Mesenchymal stem cell (in vitro differentiated cells and primary cell): ENCODE data around the gene FMOD. TPM values are rescaled to one million over a fixed set of nuclear protein-coding genes. Genes with fewer than 3 reads are reported as not detected.

ENCODE experiments used
- DNase-seq: peaks from one replicate; pipeline ENCODE4 v3.0.0-alpha.2; 2013
- H2AFZ ChIP-seq: one replicate; pipeline ENCODE4 v1.6.1; 2013; ENCODE audit warnings: low read depth, mild to moderate bottlenecking, control low read depth, inconsistent platforms, low read length, moderate library complexity
- H2AK5ac ChIP-seq: 2 replicates; pipeline ENCODE4 v1.6.1; 2013; ENCODE audit warnings: low read length, moderate library complexity, mild to moderate bottlenecking, inconsistent platforms; ENCODE audit not compliant: severe bottlenecking
- H2BK120ac ChIP-seq: one replicate; pipeline ENCODE4 v1.6.1; 2013; ENCODE audit warnings: low read depth, mild to moderate bottlenecking, inconsistent platforms, low read length, moderate library complexity
- H2BK12ac ChIP-seq, 2 experiments: one replicate each; pipeline ENCODE4 v1.6.1; 2013; ENCODE audit warnings: inconsistent platforms in 2 of 2, low read length in 2 of 2, mild to moderate bottlenecking in 2 of 2, moderate library complexity in 2 of 2, control low read depth in 1 of 2
- H2BK15ac ChIP-seq: one replicate; pipeline ENCODE4 v1.6.1; 2013; ENCODE audit warnings: mild to moderate bottlenecking, low read depth, inconsistent platforms; ENCODE audit not compliant: poor library complexity, severe bottlenecking
- H2BK5ac ChIP-seq: 2 replicates; pipeline ENCODE4 v1.6.1; 2013; ENCODE audit warnings: low read depth, mild to moderate bottlenecking, low read length, control low read depth, inconsistent platforms; ENCODE audit not compliant: poor library complexity, severe bottlenecking
- H3K14ac ChIP-seq, 2 experiments: one replicate each; pipeline ENCODE4 v1.6.1; 2013; ENCODE audit warnings: inconsistent platforms in 2 of 2, low read length in 2 of 2, control low read depth in 1 of 2, mild to moderate bottlenecking in 1 of 2, moderate library complexity in 1 of 2
- H3K18ac ChIP-seq, 2 experiments: one replicate each; pipeline ENCODE4 v1.6.1; 2013; ENCODE audit warnings: inconsistent platforms in 2 of 2, low read length in 2 of 2, control low read depth in 1 of 2, low read depth in 1 of 2, mild to moderate bottlenecking in 1 of 2
- H3K23ac ChIP-seq, 2 experiments: one replicate each; pipeline ENCODE4 v1.6.1; 2013; ENCODE audit warnings: inconsistent platforms in 2 of 2, low read length in 2 of 2, mild to moderate bottlenecking in 2 of 2, moderate library complexity in 2 of 2, control low read depth in 1 of 2
- H3K27ac ChIP-seq: 2 replicates; pipeline ENCODE4 v1.5.1; 2013; ENCODE audit warnings: mild to moderate bottlenecking, moderate library complexity, low read length, control low read depth, inconsistent platforms; ENCODE audit not compliant: poor library complexity, severe bottlenecking
- H3K27me3 ChIP-seq, 2 experiments: 2 replicates each; pipeline versions ENCODE4 v1.6.1 to v1.7.0; 2013; ENCODE audit warnings: low read length in 2 of 2, mild to moderate bottlenecking in 2 of 2, moderate library complexity in 2 of 2, control low read depth in 1 of 2, inconsistent platforms in 1 of 2; ENCODE audit not compliant: control insufficient read depth in 1 of 2, insufficient read depth in 1 of 2
- H3K36me3 ChIP-seq, 2 experiments: 2 replicates each; pipeline versions ENCODE4 v1.6.1 to v1.7.0; 2013; ENCODE audit warnings: low read length in 2 of 2, control low read depth in 1 of 2, inconsistent platforms in 1 of 2, low read depth in 1 of 2, mild to moderate bottlenecking in 1 of 2; ENCODE audit not compliant: insufficient read depth in 2 of 2, control insufficient read depth in 1 of 2
- H3K4ac ChIP-seq, 2 experiments: one replicate each; pipeline ENCODE4 v1.6.1; 2013; ENCODE audit warnings: inconsistent platforms in 2 of 2, low read length in 2 of 2, mild to moderate bottlenecking in 2 of 2, moderate library complexity in 2 of 2, control low read depth in 1 of 2, low read depth in 1 of 2
- H3K4me1 ChIP-seq: 2 replicates; pipeline ENCODE4 v1.6.1; 2013; ENCODE audit warnings: low read depth, low read length, control low read depth; ENCODE audit not compliant: control insufficient read depth, insufficient read depth
- H3K4me2 ChIP-seq: 2 replicates; pipeline ENCODE4 v1.6.1; 2013; ENCODE audit warnings: low read length, mild to moderate bottlenecking, inconsistent platforms; ENCODE audit not compliant: poor library complexity, severe bottlenecking
- H3K4me3 ChIP-seq, 2 experiments: 2 replicates each; pipeline versions ENCODE4 v1.5.1 to v1.7.0; 2013; ENCODE audit warnings: low read length in 2 of 2, mild to moderate bottlenecking in 2 of 2, control low read depth in 1 of 2, low read depth in 1 of 2; ENCODE audit not compliant: insufficient read depth in 1 of 2
- H3K79me1 ChIP-seq: replicated peaks from 2 replicates; pipeline ENCODE4 v1.6.1; 2013; ENCODE audit warnings: mild to moderate bottlenecking, control low read depth, low read length, inconsistent platforms; ENCODE audit not compliant: poor library complexity, severe bottlenecking
- H3K9ac ChIP-seq: 2 replicates; pipeline ENCODE4 v1.7.0; 2013; ENCODE audit warnings: mild to moderate bottlenecking, low read length, moderate library complexity
- H3K9me3 ChIP-seq: 2 replicates; pipeline ENCODE4 v1.7.0; 2013; ENCODE audit warnings: mild to moderate bottlenecking, low read length; ENCODE audit not compliant: control insufficient read depth
- H4K8ac ChIP-seq: one replicate; pipeline ENCODE4 v1.6.1; 2013; ENCODE audit warnings: inconsistent platforms, mild to moderate bottlenecking, low read length, moderate library complexity
- H4K91ac ChIP-seq: one replicate; pipeline ENCODE4 v1.6.1; 2013; ENCODE audit warnings: mild to moderate bottlenecking, low read length, inconsistent platforms
- WGBS: methylation state at CpG from one replicate; pipeline ENCODE4 v1.1.7; 2013; ENCODE audit warnings: mixed read lengths; 5-methylcytosine and 5-hydroxymethylcytosine counted together
- polyA plus RNA-seq, 2 experiments: library from polyadenylated mRNA; stranded (reverse); fragments of 200-250 nt; gene quantifications; one replicate each; pipeline ENCODE4 v1.2.3, GENCODE V29; 2013

Gene FMOD
- 1.3 TPM for polyA plus RNA-seq (2013, experiment 1 of 2)
- polyA plus RNA-seq (2013, experiment 2 of 2), result 1.4 TPM

DNA sequence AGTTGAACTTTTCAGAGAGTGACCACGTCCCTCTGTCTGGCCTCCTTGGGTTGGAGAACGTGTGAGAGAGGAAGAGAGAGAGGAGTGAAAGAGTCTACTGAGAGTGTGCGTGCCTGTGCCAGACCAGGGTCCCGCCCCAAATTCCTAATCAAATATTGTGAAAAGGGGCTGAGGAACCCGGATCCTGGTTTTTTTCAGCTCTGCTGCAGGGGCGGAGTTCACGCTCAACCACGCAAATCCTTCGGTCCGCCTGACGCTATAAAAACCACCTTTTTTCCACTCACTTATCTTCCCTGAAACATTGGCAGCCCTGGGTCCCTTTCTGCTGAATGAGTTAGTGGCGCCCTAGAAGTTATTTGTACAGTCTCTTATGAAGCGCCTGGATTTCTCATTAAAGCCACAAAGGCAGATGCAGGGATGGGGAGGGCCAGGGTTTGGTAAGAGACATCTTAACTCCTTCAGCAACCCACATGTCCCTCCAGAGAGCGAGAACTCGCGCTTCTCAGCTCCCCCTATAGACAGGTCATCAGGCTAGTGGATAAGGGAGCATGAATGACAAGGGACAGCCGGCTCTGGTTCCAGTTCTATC lies at the start of gene FMOD:
Gene FMOD (minus strand): TSS at position 86 of the 589 bp plus-strand sequence. CDS start 2,852 bp downstream, outside the sequence.
- H3K4me1 ChIP-seq, result no peaks in the 10 kb centered on the region
- no peak within 1 kb of the TSS for H3K18ac ChIP-seq
- no peak within 1 kb of the TSS for H2AK5ac ChIP-seq
- no peak within 1 kb of the TSS for H3K27ac ChIP-seq
- H3K4me3 ChIP-seq, result peak within 1 kb of the TSS in 1 of 2 experiments; percentile 77
- H3K79me1 ChIP-seq, result no peaks in the 10 kb centered on the region
- no peak within 1 kb of the TSS for H3K23ac ChIP-seq
- peaks cover 0 to 24% of the 10 kb centered on the region in 2 experiments for H3K36me3 ChIP-seq
- H3K27me3 ChIP-seq, result peaks cover 0 to 86% of the 10 kb centered on the region in 2 experiments
- no peak within 1 kb of the TSS for H3K14ac ChIP-seq
- peak within 1 kb of the TSS; percentile 82 for H3K9ac ChIP-seq
- H3K9me3 ChIP-seq, result no peaks in the 10 kb centered on the region
- H4K8ac ChIP-seq, result no peak within 1 kb of the TSS
- H2BK12ac ChIP-seq, result peak within 1 kb of the TSS in 1 of 2 experiments; percentile 38
- no peak within 1 kb of the TSS for H3K4ac ChIP-seq
- 60% methylated on average over 14 of the region's 17 CpGs for WGBS
- H3K4me2 ChIP-seq, result no peak within 1 kb of the TSS
- H2BK15ac ChIP-seq, result peak within 1 kb of the TSS; percentile 26
- H4K91ac ChIP-seq, result peak within 1 kb of the TSS; percentile 31
- H2BK5ac ChIP-seq, result no peak within 1 kb of the TSS
- no peak within 1 kb of the TSS for H2BK120ac ChIP-seq
- H2AFZ ChIP-seq, result no peak within 1 kb of the TSS
- peak; percentile 24 for DNase-seq

GRCh38 chr1:203396595-203397194 lies 45.8 kb upstream of the FMOD start:
- Histone ChIP-seq H3K18ac (no peak overlapping the region), H3K4ac (no peak overlapping the region), H3K79me1 (no peaks in the 10 kb centered on the region), H3K36me3 (no peaks in the 10 kb centered on the region), H2BK120ac (no peak overlapping the region), H3K14ac (no peak overlapping the region), H2AFZ (no peak overlapping the region), H3K9ac (no peak overlapping the region), H4K8ac (no peak overlapping the region), H3K4me1 (no peaks in the 10 kb centered on the region), H2BK5ac (no peak overlapping the region), H3K4me3 (no peak overlapping the region), H2BK12ac (no peak overlapping the region), H3K23ac (no peak overlapping the region), H4K91ac (no peak overlapping the region), H3K27me3 (peaks cover 0 to 7% of the 10 kb centered on the region in 2 experiments), H3K27ac (no peak overlapping the region), H3K9me3 (peaks cover 3% of the 10 kb centered on the region), H2AK5ac (no peak overlapping the region), H3K4me2 (no peak overlapping the region), H2BK15ac (no peak overlapping the region)
- WGBS, result 84% methylated on average over 6 of the region's 7 CpGs
- DNase-seq, result no peak

- Histone ChIP-seq H3K27ac (no peak overlapping the region), H3K9ac (peak overlapping the region; percentile 83), H3K9me3 (peaks cover 6% of the 10 kb centered on the region), H3K27me3 (peaks cover 0 to 7% of the 10 kb centered on the region in 2 experiments), H3K4me1 (no peaks in the 10 kb centered on the region), H3K36me3 (no peaks in the 10 kb centered on the region), H3K18ac (no peak overlapping the region), H2AFZ (no peak overlapping the region), H2BK5ac (no peak overlapping the region), H3K4me2 (no peak overlapping the region), H2BK12ac (no peak overlapping the region), H3K4me3 (peak overlapping the region in 1 of 2 experiments; percentile 55), H2BK15ac (no peak overlapping the region), H3K14ac (no peak overlapping the region), H2BK120ac (no peak overlapping the region), H2AK5ac (no peak overlapping the region), H3K79me1 (no peaks in the 10 kb centered on the region), H4K8ac (no peak overlapping the region), H4K91ac (no peak overlapping the region), H3K23ac (no peak overlapping the region), H3K4ac (no peak overlapping the region)
- 90% methylated on average over 6 of the region's 6 CpGs for WGBS
- no peak for DNase-seq
These were observed 44.8 kb upstream of the FMOD start for GRCh38 chr1:203395751-203396150.

GRCh38 chr1:203390298-203390697 lies 39.4 kb upstream of the FMOD start:
- WGBS, result 95% methylated on average over 1 of the region's 2 CpGs

More at GRCh38 chr1:203390298-203390697, 39.4 kb upstream of the FMOD start:
- Histone ChIP-seq H2AK5ac (no peak overlapping the region), H4K8ac (no peak overlapping the region), H4K91ac (no peak overlapping the region), H3K4me1 (no peaks in the 10 kb centered on the region), H3K27me3 (peaks cover 0 to 8% of the 10 kb centered on the region in 2 experiments), H3K27ac (no peak overlapping the region), H3K9me3 (peaks cover 6% of the 10 kb centered on the region), H3K14ac (no peak overlapping the region), H3K4me3 (no peak overlapping the region), H2BK15ac (no peak overlapping the region), H3K36me3 (no peaks in the 10 kb centered on the region), H2AFZ (no peak overlapping the region), H3K4ac (no peak overlapping the region), H2BK12ac (no peak overlapping the region), H2BK5ac (no peak overlapping the region), H3K4me2 (no peak overlapping the region), H3K79me1 (no peaks in the 10 kb centered on the region), H3K9ac (no peak overlapping the region), H3K23ac (no peak overlapping the region), H3K18ac (no peak overlapping the region), H2BK120ac (no peak overlapping the region)
- DNase-seq, result no peak
